Stimulated activated CD8-positive, alpha-beta memory T cell treated with anti-CD3 and anti-CD28 coated beads, Interleukin-4, amount 100 ng/mL, for 24 hours (primary cell): ENCODE measurements around the gene HMGN1.

Source experiments
- DNase-seq: peaks from one replicate; pipeline ENCODE4 v3.0.0-alpha.2; 2020; ENCODE audit warnings: low read depth

HMGN1 gene

GRCh38 chr21:39296891-39297290 is 52.0 kb downstream of the HMGN1 start:
- DNase-seq: no peak
